Measurements from ENCODE around the gene RABAC1. TPM values are rescaled to one million over a fixed set of nuclear protein-coding genes. Genes with fewer than 3 reads are reported as not detected.
A peak's percentile ranks its signal among the peaks of the same experiment; 100 is the strongest.

The RABAC1 gene
- total and polyA plus RNA-seq, 9 of the 15 experiments (the other 6 are each of a cell fraction or from before 2014, with no cell fraction given) = 2.4 to 28.1 (median 9.3) TPM

DNA sequence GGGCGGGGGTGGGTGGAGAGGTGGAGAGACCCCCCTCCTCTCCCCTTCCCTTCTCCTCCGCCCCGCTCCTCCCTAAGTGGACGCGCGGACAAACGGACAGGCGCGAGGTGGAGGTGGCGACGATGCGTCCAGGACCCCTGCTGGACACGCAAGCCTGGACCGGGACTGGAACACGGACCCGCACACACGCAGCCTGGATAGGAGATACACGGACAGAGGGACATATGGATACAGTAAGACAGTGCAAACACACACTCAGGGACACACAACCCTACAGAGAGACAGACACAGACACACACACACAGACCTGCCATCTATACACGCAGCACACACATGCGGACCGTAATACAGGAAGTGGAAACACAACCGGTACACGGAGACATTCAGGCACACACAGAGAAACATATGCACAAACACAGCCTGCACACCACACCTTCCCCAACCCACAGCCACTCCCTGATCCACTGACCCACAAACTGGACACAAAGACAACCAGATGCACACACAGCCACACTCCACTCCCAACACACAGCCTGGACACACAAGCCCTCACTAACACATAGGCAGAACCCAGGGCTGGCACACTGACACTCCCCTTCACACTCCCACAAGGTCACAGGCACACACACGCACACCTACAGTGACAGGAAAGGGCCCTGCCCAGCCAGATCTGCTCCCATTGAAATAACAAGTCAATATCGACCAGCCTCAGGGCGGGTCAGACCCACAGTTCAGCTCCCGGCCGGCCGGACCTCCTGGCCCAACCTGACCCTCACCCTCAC is 30.2 kb downstream of the RABAC1 start (continued):
- peak; percentile 80 for TF ChIP-seq NBN (IDR thresholded peaks at IDR 0.05; ENCODE audit: low read depth)
- no peak; the same call in 1 of the 2 replicates for TF ChIP-seq CTBP1 (IDR thresholded peaks at IDR 0.05; ENCODE audit: borderline replicate concordance)
- TF ChIP-seq RBM39 (optimal IDR thresholded peaks at IDR 0.05; ENCODE audit: low read depth, low read length) = no peak
- TF ChIP-seq ATF2 (CRISPR knock-in tag; IDR thresholded peaks at IDR 0.05) = no peak
- 0 out of 2 replicates have a peak, but pooled peaks have one; percentile 44 for TF ChIP-seq ZEB2 (IDR thresholded peaks at IDR 0.05)
- no peak for TF ChIP-seq ZNF707 (CRISPR knock-in tag; conservative IDR thresholded peaks at IDR 0.05)
- TF ChIP-seq, protein P1, sequence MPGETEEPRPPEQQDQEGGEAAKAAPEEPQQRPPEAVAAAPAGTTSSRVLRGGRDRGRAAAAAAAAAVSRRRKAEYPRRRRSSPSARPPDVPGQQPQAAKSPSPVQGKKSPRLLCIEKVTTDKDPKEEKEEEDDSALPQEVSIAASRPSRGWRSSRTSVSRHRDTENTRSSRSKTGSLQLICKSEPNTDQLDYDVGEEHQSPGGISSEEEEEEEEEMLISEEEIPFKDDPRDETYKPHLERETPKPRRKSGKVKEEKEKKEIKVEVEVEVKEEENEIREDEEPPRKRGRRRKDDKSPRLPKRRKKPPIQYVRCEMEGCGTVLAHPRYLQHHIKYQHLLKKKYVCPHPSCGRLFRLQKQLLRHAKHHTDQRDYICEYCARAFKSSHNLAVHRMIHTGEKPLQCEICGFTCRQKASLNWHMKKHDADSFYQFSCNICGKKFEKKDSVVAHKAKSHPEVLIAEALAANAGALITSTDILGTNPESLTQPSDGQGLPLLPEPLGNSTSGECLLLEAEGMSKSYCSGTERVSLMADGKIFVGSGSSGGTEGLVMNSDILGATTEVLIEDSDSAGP (CRISPR knock-in tag; IDR thresholded peaks at IDR 0.05) = no peak; the same call in 1 of the 2 replicates
- TF ChIP-seq NR3C1 (CRISPR knock-in tag; IDR thresholded peaks at IDR 0.05) = no peak
- no peak for TF ChIP-seq ZNF696 (CRISPR knock-in tag; conservative IDR thresholded peaks at IDR 0.05)
- no peak for TF ChIP-seq ZBTB34 (CRISPR knock-in tag; IDR thresholded peaks at IDR 0.05)
- TF ChIP-seq THAP12 (CRISPR knock-in tag; IDR thresholded peaks at IDR 0.05) = no peak
- 0 out of 2 replicates have a peak, but pooled peaks have one; percentile 28 for TF ChIP-seq ZBTB33 (CRISPR knock-in tag; IDR thresholded peaks at IDR 0.05)
- peak; percentile 79; the same call in 1 of the 2 replicates for TF ChIP-seq CBX1 (IDR thresholded peaks at IDR 0.05; ENCODE audit: low read depth)
- TF ChIP-seq ZNF3 (CRISPR knock-in tag; IDR thresholded peaks at IDR 0.05) = no peak
- TF ChIP-seq NFRKB (IDR thresholded peaks at IDR 0.05; ENCODE audit: low read depth) = 0 out of 2 replicates have a peak, but pooled peaks have one; percentile 72
- TF ChIP-seq, protein P2, sequence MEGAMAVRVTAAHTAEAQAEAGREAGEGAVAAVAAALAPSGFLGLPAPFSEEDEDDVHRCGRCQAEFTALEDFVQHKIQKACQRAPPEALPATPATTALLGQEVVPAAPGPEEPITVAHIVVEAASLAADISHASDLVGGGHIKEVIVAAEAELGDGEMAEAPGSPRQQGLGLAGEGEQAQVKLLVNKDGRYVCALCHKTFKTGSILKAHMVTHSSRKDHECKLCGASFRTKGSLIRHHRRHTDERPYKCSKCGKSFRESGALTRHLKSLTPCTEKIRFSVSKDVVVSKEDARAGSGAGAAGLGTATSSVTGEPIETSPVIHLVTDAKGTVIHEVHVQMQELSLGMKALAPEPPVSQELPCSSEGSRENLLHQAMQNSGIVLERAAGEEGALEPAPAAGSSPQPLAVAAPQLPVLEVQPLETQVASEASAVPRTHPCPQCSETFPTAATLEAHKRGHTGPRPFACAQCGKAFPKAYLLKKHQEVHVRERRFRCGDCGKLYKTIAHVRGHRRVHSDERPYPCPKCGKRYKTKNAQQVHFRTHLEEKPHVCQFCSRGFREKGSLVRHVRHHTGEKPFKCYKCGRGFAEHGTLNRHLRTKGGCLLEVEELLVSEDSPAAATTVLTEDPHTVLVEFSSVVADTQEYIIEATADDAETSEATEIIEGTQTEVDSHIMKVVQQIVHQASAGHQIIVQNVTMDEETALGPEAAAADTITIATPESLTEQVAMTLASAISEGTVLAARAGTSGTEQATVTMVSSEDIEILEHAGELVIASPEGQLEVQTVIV (CRISPR knock-in tag; IDR thresholded peaks at IDR 0.05; ENCODE audit: borderline replicate concordance) = no peak
